K562 (cell line): Measurements from ENCODE around the gene RNF167. TPM values are rescaled to one million over a fixed set of nuclear protein-coding genes. Genes with fewer than 3 reads are reported as not detected.
A peak's percentile ranks its signal among the peaks of the same experiment; 100 is the strongest.

Experiments
- CHD1 ChIP-seq: fragments of 200-600 bp; sonication (generic); IDR thresholded peaks from one replicate; pipeline ENCODE4 v1.6.1; 2012; ENCODE audit warnings: mild to moderate bottlenecking, moderate library complexity, low read length, inconsistent platforms
- E2F4 ChIP-seq: sonication (generic); formaldehyde crosslinking; IDR thresholded peaks from 2 replicates; pipeline ENCODE4 v1.8.0; 2022; ENCODE audit warnings: mild to moderate bottlenecking, low read depth, missing genetic modification reagents
- ESRRA ChIP-seq: fragments of 450-650 bp; IDR thresholded peaks from 2 replicates; pipeline ENCODE4 v1.6.1; 2014; ENCODE audit warnings: low read depth, mild to moderate bottlenecking, moderate library complexity, borderline replicate concordance
- FIP1L1 ChIP-seq: fragments of 200-400 bp; formaldehyde crosslinking; IDR thresholded peaks from 2 replicates; pipeline ENCODE4 v1.6.1; 2018; ENCODE audit warnings: mild to moderate bottlenecking, low read depth, low read length; ENCODE audit not compliant: poor library complexity, severe bottlenecking
- JUNB ChIP-seq: fragments of 450-650 bp; formaldehyde crosslinking; conservative IDR thresholded peaks from 2 replicates; pipeline ENCODE4 v1.4.0; 2020; ENCODE audit warnings: mild to moderate bottlenecking
- JUND ChIP-seq, 2 experiments: IDR thresholded peaks; 2 replicates in 1 of 2; 3 replicates in 1 of 2; pipeline ENCODE4 v1.6.1; 2011; ENCODE audit warnings: borderline replicate concordance in 2 of 2, low read depth in 2 of 2, low read length in 2 of 2, improper control_type of control experiment in 1 of 2, missing biosample characterization in 1 of 2, missing genetic modification characterization in 1 of 2, missing genetic modification reagents in 1 of 2
- KDM4B ChIP-seq, 2 experiments: fragments of 450-650 bp in 1 of 2; sonication (generic) in 1 of 2; IDR thresholded peaks; 2 replicates each; pipeline ENCODE4 v1.6.1; 2016 to 2017; ENCODE audit warnings: borderline replicate concordance in 2 of 2, antibody characterized with exemption in 1 of 2, low read depth in 1 of 2, mild to moderate bottlenecking in 1 of 2
- NONO ChIP-seq, 2 experiments: fragments of 200-400 bp in 1 of 2; fragments of 450-650 bp in 1 of 2; formaldehyde crosslinking in 1 of 2; IDR thresholded peaks; 2 replicates each; pipeline ENCODE4 v1.6.1; 2017; ENCODE audit warnings: low read depth in 2 of 2, mild to moderate bottlenecking in 2 of 2, moderate library complexity in 2 of 2, low read length in 1 of 2
- POLR2AphosphoS2 ChIP-seq: IDR thresholded peaks from 2 replicates; pipeline ENCODE4 v1.6.1; 2012; ENCODE audit warnings: low read length, improper control_type of control experiment
- POLR2AphosphoS5 ChIP-seq: IDR thresholded peaks from 2 replicates; pipeline ENCODE4 v1.6.1; 2011; ENCODE audit warnings: mild to moderate bottlenecking, low read depth, low read length, moderate library complexity; ENCODE audit not compliant: control insufficient read depth, insufficient read depth
- RBM25 ChIP-seq: fragments of 200-400 bp; formaldehyde crosslinking; IDR thresholded peaks from 2 replicates; pipeline ENCODE4 v1.6.1; 2018; ENCODE audit warnings: low read length, low read depth, moderate library complexity; ENCODE audit not compliant: severe bottlenecking
- STAT5A ChIP-seq: IDR thresholded peaks from 2 replicates; pipeline ENCODE4 v1.6.1; 2012; ENCODE audit warnings: low read length, inconsistent platforms, borderline replicate concordance
- SUPT5H ChIP-seq: fragments of 450-650 bp; IDR thresholded peaks from 2 replicates; pipeline ENCODE4 v1.6.1; 2016
- TEAD1 ChIP-seq, 2 experiments: fragments of 450-650 bp in 1 of 2; sonication (generic) in 1 of 2; formaldehyde crosslinking; IDR thresholded peaks; 2 replicates each; pipeline versions ENCODE4 v1.4.0 to v1.8.0; 2020 to 2022; ENCODE audit warnings: mild to moderate bottlenecking in 2 of 2, missing genetic modification reagents in 1 of 2
- TGIF2 ChIP-seq: sonication (generic); formaldehyde crosslinking; IDR thresholded peaks from 2 replicates; pipeline ENCODE4 v1.8.1; 2022; ENCODE audit warnings: mild to moderate bottlenecking, missing genetic modification reagents, moderate library complexity
- ZNF121 ChIP-seq: sonication (generic); formaldehyde crosslinking; conservative IDR thresholded peaks from 2 replicates; pipeline ENCODE4 v1.8.0; 2022; ENCODE audit warnings: missing genetic modification reagents
- ZNF174 ChIP-seq: fragments of 250-450 bp; sonication (Bioruptor Pico); IDR thresholded peaks from 2 replicates; pipeline ENCODE4 v1.4.0; 2020; ENCODE audit warnings: mild to moderate bottlenecking
- ZNF197 ChIP-seq: fragments of 200-800 bp; sonication (Bioruptor generic); IDR thresholded peaks from 2 replicates; pipeline ENCODE4 v1.6.1; 2016; ENCODE audit warnings: low read depth, missing genetic modification characterization, missing compliant biosample characterization
- polyA plus RNA-seq, 8 experiments: library from polyadenylated mRNA; depleted of rRNA in 4 of 8; stranded (reverse) in 5 of 8; unstranded in 3 of 8; fragments of >200 nt; fragmentation: Nextera tagmentation in 2 of 8; fragmentation: Illumina TruSeq in 1 of 8; extraction: Ambion mirVana in 2 of 8; extraction: Trizol in 1 of 8; gene quantifications; 2 replicates each; pipeline versions ENCODE4 v1.2.1 to v1.2.3, GENCODE V29; 2011 to 2014; ENCODE audit warnings: inconsistent platforms in 1 of 8, missing spikeins in 1 of 8
- total RNA-seq, 7 experiments: library from RNA; depleted of rRNA in 6 of 7; stranded (reverse); fragments of >200 nt in 6 of 7; fragmentation: Illumina TruSeq in 2 of 7; extraction: Trizol in 2 of 7; gene quantifications; 2 replicates each; pipeline versions ENCODE4 v1.2.1 to v1.2.3, GENCODE V29; 2011 to 2021; ENCODE audit warnings: low replicate concordance in 1 of 7

The RNF167 gene
- total and polyA plus RNA-seq, 9 of the 15 experiments (the other 6 are each of a cell fraction or from before 2014, with no cell fraction given), result 16.5 to 143 (median 45.5) TPM

DNA sequence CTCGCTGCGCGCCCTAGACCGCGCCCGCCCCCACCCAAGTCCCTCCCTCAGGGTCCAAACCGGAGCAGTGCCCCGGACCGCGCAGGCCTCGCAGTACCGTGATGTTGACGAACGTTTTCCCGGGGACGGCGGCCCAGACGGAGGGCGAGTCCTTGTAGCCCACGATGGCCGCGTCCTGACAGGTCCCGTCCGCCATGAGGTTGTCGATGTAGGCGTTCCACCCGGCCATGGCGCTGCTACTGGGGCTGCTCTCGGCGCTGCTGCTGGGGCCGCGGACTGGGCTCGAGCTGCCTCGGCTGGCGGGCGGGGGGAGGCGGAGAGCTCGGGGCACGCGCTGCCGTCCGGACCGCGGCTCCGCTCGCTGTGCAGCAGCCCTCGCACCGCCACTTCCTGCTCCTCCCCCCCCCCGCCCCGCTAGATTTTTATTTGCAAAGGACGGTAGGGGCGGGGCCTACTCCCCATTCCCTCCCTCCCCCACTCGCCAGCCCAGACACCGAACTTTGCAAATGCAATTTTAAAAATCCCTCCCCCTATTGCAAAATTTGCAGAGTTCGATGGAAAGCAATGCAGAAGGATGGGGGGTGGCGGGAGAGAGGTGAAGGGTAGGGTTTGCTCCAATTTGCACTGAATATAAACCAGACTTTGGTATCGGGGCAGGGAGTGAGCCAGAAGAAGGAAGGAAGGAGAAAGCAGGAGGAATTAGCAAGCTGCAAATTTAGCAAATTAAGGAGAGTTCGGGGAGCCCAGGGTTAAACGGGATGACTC, 8.3 kb downstream of the RNF167 start, which contains the start of gene PFN1 (continued):
- TF ChIP-seq POLR2AphosphoS5, result peak; percentile 44
- no peak for TF ChIP-seq JUND (IDR thresholded peaks at IDR 0.05; ENCODE audit: borderline replicate concordance, low read depth, low read length)
- no peak for TF ChIP-seq JUND (tag; IDR thresholded peaks at IDR 0.05; ENCODE audit: borderline replicate concordance, low read depth, low read length)
- TF ChIP-seq POLR2AphosphoS2, result peak; percentile 13; the same call in 1 of the 2 replicates
- TF ChIP-seq NONO (IDR thresholded peaks at IDR 0.05; ENCODE audit: low read depth in 2 of 2, low read length in 1 of 2), result peak in 1 of 2 experiments; percentile 55; a peak in 2 of 4 replicates
- no peak for TF ChIP-seq ZNF197 (CRISPR knock-in tag)
- no peak for TF ChIP-seq JUNB (CRISPR knock-in tag)
- TF ChIP-seq E2F4 (CRISPR knock-in tag), result no peak
- no peak for TF ChIP-seq ZNF121 (CRISPR knock-in tag)
- peak; percentile 90 for TF ChIP-seq SUPT5H
- TF ChIP-seq KDM4B (IDR thresholded peaks at IDR 0.05; ENCODE audit: borderline replicate concordance in 2 of 2, low read depth in 1 of 2), result 0 out of 4 replicates have a peak, but pooled peaks of 1 of the 2 experiments have one; percentile 44
- TF ChIP-seq FIP1L1, result no peak
- no peak for TF ChIP-seq CHD1
- no peak for TF ChIP-seq ZNF174
- 0 out of 4 replicates have a peak, but pooled peaks of 1 of the 2 experiments have one; percentile 39 for TF ChIP-seq TEAD1 (CRISPR knock-in tag; IDR thresholded peaks at IDR 0.05)
- TF ChIP-seq ESRRA, result no peak
- no peak for TF ChIP-seq RBM25
- no peak for TF ChIP-seq STAT5A
- TF ChIP-seq TGIF2 (CRISPR knock-in tag), result no peak
